ENCODE results near the gene ZMYND8.
"Not testable (repeated sequence)": the region's sequence is repeated elsewhere in the genome, so short reads cannot be mapped to it uniquely, and the experiment has no call there.

Gene ZMYND8

DNA sequence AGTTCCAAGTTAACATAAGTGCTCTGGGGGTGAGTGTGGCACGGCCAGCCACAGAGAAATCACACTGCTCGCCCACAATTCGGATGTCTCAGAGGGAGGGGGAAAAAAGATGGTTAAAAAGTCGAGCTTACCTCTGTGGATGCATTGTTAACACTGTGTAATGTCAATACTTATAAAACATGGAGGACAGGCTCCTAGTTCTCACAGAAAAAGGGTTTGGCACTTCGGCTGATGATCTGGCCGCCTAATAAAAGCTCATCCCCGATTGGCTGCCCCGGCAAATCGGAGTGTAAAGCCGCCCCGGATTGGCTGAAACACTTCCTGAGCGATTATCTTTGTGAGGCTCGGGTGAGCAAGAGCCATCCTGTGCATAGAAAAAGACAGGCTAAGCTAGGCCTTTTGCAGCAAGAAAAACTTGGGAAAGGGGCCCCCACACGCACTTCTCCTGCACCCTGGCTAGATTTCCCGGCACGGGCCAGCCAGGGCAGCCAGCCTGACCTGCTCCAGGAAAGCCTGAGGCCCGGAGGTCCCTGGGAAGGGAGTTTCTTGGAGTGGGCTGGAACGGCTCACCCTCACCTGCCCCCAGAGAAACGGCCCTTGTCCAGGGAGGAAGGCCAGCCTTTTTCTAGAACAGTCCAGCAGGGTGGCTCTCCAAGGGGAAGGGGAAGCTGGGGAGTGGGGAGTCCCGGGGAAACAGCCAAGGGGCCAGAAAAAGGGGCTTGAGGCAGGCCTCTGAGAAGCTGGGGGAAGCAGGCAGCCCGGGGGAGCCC, at the start of gene ZMYND8:
Gene ZMYND8 (minus strand): TSS at position 174 of the 770 bp plus-strand sequence. CDS start 29 bp downstream, at position 145.
- peak; percentile 100 for DNase-seq
- in situ Hi-C loops (cut with MboI; ENCODE audit: low pct_unique_long_range_greater_than_20kb, low sequenced_read_pairs): no loop called here

DNA sequence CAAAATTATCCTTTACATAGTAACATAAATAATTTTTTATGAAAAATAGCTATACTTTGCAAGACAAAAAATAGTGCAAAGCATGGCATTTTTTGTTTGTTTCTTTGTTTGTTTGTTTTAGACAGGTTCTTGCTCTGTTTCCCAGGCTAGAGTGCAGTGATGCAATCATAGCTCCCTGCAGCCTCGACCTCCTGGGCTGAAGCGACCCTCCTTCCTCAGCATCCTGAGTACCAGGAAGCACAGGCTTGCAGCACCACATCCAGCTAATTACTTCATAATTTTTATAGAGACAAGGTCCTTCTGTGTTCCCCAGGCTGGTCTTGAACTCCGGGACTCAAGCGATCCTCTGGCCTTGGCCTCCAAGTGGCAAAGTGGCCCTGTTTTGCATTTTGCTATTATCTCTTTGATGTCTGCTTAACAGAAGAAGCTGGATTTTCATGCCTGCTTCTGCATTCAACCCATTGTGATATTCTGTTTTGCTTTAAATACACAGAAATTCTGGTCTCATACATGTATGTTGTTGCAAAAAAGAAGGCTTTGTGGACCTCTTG, 49.4 kb upstream of the ZMYND8 start:
- no peak for DNase-seq
- in situ Hi-C loops (cut with MboI; ENCODE audit: low pct_unique_long_range_greater_than_20kb, low sequenced_read_pairs): no loop called here

DNA sequence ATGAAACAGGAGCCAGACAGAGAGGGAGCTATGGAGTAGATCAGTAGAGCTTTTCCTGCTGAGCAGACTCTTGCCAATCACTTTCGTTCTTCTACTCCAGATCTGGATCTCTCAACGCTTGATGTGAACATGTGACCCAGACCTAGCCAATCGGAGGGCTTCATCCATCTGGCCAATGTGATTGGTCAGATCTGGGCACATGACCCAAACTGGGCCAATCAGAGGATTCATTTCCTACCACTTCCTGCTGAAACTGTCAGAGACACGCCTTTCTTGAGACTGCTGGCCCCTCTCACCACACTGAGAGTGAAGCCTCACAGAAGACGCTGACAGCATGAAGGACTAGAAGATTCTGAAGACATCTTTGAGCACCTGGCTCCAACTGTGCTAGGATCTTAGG, 44.2 kb upstream of the ZMYND8 start:
- in situ Hi-C loops (cut with MboI; ENCODE audit: low pct_unique_long_range_greater_than_20kb, low sequenced_read_pairs): no loop called here

DNA sequence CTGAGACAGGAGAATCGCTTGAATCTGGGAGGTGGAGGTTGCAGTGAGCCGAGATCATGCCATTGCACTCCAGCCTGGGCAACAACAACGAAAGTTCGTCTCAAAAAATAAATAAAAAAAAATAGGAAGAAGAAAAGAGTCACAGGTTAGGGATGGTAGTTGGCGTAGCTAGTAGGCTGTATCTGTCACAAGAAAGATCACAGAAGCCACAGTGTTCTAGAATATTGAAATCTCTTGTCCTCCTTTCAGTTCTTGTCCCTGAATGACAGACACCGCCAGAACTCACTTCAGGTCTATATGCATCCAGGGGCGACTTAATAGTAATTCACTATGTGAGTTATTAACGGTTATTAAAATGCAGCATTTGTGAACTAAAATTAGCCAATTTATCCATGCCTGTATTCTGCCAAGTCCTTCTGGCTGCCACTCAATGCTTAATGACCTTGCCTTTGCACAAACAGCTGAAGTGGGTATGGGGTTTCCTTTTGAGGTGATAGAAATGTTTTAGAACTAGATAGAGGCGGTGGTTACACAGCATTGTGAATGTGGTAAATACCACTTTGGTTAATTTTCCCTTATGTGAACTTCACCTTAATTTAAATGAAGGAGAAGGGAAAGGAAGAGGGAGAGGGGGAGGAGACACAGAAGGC, 41.3 kb upstream of the ZMYND8 start:
- no peak for DNase-seq
- in situ Hi-C loops (cut with MboI; ENCODE audit: low pct_unique_long_range_greater_than_20kb, low sequenced_read_pairs): no loop called here

More for the DNA sequence above, 44.2 kb upstream of the ZMYND8 start:
- peak; percentile 28 for DNase-seq

DNA sequence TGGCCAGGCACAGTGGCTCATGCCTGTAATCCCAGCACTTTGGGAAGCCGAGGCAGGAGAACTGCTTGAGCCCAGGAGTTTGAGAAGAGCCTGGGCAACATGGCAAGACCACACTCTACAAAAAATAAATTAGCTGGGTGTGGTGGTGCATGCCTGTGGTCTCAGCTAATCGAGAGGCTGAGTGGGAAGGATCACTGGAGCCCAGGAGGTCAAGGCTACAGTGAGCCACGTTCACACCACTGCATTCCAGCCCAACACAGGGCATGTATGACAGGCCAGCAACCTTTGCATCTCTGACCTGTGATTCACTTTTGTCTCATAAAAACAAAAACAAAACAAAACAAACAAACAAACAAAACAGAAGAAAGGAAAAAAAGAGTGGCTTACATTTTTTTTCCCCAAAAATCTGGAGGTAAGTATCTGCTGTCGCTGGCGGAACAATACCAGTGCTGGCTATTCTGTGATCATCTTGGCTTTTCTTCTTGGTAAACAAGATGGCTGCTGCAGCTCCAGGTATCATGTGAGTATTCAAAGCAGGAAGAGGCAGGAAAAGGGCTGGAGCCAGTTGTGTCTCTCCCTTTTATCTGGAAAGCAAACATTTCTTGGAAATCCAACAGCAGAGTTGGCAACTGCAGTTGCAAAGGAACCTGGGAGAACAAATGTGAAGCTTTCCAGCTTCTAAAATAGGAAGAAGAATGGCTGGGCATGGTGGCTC, 40.4 kb upstream of the ZMYND8 start:
- no peak for DNase-seq
- in situ Hi-C loops (cut with MboI; ENCODE audit: low pct_unique_long_range_greater_than_20kb, low sequenced_read_pairs): no loop called here

DNA sequence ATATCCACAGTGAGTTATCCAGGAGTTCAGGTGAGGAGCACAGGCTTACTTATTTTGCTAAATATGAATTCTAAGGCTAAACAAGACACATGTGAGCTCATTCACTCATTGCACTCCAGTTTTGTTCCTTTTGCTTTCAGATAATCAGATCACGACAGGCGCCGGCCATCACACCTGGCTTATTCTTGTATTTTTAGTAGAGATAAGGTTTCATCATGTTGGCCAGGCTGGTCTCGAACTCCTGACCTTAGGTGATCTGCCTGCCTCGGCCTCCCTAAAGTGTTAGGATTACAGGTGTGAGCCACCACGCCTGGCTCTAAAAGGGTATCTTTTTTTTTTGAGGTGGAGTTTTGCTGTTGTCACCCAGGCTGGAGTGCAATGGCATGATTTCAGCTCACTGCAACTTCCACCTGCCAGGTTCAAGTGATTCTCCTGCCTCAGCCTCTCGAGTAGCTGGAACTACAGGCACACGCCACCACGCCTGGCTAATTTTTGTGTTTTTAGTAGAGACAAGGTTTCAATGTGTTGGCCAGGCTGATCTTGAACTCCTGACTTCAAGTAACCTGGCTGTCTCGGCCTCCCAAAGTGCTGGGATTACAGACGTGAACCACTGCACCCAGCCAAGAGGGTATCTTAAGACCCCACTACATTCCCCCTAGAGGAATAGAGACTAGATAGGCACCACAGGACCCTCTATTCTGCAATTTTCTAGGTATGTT, 37.5 kb upstream of the ZMYND8 start:
- in situ Hi-C loops (cut with MboI; ENCODE audit: low pct_unique_long_range_greater_than_20kb, low sequenced_read_pairs); DNase-seq: not testable (repeated sequence)

DNA sequence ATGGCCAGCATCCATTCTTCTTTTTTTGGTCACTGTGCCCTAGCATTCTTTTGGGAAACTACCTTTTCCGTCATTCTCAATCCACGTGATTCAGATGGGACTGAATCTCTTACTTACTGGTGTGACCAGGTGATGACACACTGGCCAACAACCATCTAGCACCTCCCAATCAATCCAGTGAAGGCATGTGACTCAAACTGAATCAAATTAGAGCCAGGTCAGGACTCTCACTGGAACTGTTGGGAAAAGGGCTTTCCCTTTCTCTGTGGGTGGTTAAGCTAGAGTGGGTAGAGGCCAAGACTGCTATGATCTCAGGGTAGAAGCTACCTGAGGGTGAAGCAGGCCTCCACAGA, 36.2 kb upstream of the ZMYND8 start:
- in situ Hi-C loops (cut with MboI; ENCODE audit: low pct_unique_long_range_greater_than_20kb, low sequenced_read_pairs): no loop called here
- no peak for DNase-seq

DNA sequence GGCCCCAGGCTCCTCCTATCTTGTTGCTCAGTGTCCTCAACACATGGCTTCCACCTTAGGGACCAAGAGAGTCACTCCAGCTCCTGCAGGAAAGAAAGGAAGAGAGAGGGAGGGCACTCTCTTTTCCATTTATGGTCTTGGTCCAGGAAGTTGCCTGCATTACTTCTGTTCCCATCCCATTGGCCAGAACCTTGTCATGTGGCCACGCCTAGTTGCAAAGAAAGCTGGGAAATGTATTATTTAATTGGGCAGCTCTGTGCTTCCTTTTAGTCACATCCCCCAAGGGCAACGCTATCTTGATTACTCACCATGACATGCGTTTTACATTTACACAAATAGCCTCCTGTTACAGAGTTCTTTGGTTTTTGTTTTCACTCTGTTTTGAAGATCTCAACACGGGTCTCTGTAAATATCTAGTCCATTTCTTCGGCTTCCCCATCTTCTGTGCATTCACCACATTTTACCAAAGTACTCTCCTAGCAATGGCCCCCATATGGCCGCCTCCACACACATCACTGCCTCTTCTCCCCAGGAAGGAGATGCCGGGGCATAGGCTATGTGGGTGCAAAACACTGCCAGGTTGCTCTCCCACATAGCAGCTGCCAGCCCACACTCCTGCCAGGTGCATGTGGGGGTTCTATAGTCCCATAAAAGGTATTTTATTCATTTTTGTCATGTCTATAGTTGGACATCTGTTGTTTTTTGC, 35.7 kb upstream of the ZMYND8 start:
- DNase-seq: peak; percentile 76
- in situ Hi-C loops (cut with MboI; ENCODE audit: low pct_unique_long_range_greater_than_20kb, low sequenced_read_pairs): no loop called here

DNA sequence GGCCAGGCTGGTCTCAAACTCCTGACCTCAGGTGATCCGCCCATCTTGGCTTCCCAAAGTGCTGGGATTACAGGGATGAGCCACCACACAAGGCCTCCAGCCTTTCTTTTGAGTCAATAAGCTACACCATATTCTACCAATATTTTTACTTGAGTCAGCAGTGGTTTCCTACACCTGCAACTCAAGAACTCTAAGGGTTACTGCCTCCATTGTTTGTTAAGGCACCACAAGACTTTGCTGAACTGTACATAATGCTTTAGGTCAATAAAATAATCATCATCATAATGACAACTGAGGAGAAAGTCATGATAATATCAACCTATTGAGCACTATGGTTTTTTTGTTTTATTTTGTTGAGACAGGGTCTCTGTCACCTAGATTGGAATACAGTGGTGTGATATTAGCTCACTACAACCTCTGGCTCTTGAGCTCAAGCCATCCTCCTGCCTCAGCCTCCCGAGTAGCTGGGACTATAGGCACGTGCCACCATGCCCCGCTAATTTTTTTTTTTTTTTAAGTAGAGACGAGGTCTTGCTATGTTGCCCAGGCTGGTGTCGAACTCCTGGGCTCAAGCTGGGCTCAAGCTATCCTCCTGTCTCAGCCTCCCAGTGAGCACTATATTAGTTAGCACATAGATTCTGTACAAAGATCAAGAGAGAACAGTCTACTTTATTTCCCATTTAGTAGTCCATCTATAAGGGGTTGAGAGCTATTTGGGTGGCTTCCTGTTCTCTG, 34.9 kb upstream of the ZMYND8 start:
- in situ Hi-C loops (cut with MboI; ENCODE audit: low pct_unique_long_range_greater_than_20kb, low sequenced_read_pairs): no loop called here
- DNase-seq: no peak

DNA sequence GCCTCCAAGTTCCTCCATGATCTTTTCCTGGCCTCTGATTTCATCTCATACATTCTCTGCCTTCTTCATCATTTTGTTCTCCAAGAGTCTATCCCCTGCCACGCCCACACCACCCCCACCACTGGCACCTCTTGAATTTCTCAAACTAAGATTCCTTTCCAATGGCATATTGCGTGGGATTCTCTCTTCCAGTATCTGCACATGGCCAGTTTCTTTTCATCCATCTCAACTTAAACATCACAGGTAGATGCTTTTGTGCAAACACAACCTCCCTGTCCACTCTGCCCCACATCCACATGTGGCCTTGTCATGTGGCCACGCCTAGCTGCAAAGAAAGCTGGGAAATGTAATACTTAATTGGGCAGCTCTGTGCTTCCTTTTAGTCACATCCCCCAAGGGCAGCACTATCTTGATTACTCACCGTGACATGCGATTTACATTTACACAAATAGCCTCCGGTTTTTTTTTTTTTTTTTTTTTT, 33.4 kb upstream of the ZMYND8 start:
- in situ Hi-C loops (cut with MboI; ENCODE audit: low pct_unique_long_range_greater_than_20kb, low sequenced_read_pairs): no loop called here
- DNase-seq: no peak

DNA sequence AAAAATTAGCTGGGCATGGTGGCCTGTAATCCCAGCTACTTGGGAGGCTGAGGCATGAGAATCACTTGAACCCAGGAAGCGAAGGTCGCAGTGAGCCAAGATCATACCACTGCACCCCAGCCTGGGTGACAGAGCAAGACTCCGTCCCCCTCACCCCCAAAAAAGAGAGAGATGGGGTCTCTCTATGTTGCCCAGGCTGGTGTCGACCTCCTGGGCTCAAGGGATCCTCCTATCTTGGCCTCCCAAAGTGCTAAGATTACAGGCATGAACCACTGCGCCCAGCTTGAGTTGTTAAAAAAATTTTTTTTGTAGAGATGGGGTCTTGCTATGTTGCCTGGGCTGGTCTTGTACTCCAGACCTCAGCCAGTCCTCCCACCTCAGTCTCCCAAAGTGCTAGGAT, 29.5 kb upstream of the ZMYND8 start:
- DNase-seq; in situ Hi-C loops (cut with MboI; ENCODE audit: low pct_unique_long_range_greater_than_20kb, low sequenced_read_pairs): not testable (repeated sequence)

DNA sequence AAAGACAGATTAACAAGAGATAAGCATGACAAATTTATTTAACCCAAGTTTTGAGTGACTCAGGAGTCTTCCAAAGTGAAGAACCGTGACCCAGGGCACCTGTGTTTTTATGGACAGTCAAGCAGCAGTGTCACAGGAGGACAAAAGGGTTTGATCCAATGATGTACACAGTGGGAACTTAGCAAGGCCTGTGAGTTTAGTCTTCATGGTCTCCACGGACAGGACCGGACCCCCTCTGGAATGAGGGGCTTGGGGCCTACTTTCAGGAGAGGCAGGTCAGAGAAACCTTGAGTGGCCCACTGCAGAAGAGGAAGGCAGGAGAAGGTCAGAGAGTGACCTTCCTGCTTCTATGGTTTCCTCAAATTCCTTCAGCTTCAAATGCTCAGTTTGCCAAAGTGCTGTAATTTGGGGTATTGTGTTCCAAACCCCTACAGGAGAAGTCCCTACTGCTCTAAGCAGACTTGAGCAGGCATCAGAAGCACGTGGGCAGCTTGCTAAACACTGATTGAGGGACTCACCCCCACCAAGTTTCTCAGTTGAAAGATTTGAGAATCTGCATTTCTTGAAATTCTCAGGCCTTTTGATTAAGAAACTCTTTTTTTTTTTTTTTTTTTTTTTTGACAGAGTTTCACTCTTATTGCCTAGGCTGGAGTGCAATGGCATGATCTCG, 26.4 kb upstream of the ZMYND8 start:
- in situ Hi-C loops (cut with MboI; ENCODE audit: low pct_unique_long_range_greater_than_20kb, low sequenced_read_pairs): no loop called here
- DNase-seq: no peak

DNA sequence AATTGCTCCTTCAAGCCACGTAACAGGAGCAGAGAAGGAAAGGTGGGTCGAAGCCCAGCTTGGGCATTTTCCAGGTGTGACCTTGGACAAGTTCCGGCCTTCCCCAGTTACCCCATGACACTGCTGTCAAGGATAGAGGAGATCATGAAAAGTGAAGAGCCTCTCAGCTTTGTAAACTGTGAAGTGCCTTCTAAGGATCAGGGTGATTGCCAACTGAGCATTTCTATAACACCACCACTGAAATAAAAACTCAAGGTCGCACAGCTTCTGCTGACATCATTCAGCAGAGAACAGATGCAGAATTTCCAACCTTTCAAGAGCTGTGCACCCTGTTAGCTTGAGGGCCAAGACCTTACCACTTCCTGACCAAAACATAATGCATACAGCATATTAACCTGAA, 24.0 kb upstream of the ZMYND8 start:
- no peak for DNase-seq

DNA sequence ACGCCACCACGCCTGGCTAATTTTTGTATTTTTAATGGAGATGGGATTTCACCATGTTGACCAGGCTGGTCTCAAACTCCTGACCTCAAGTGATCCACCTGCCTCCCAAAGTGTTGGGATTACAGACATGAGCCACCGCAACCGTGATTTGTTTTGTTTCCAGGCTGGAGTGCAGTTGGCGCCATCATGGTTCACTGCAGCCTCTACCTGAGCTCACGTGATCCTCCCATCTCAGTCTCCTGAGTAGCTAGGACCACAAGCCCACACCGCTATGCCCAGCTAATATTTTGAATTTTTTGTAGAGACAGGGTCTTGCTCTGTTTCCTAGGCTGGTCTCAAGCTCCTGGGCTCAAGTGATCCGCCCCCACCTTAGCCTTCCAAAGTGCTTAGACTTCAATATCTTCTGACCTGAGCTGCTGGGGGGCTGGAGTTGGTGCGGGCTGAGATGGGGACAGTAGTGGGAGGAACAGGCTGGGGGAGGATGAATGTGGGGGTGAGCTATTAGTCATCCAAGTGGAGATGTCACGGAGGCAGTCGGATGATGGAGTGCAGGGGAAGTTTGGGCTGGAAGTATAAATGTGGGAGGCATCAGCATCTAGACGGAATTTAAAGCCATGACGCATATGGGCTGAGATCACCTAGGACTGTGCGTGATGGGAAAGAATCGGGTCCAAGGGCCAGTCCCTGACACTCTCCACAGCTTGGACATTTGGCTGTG, 23.1 kb upstream of the ZMYND8 start:
- in situ Hi-C loops (cut with MboI; ENCODE audit: low pct_unique_long_range_greater_than_20kb, low sequenced_read_pairs): no loop called here
- no peak for DNase-seq

More for the DNA sequence above, 24.0 kb upstream of the ZMYND8 start:
- in situ Hi-C loops (cut with MboI; ENCODE audit: low pct_unique_long_range_greater_than_20kb, low sequenced_read_pairs): no loop called here

DNA sequence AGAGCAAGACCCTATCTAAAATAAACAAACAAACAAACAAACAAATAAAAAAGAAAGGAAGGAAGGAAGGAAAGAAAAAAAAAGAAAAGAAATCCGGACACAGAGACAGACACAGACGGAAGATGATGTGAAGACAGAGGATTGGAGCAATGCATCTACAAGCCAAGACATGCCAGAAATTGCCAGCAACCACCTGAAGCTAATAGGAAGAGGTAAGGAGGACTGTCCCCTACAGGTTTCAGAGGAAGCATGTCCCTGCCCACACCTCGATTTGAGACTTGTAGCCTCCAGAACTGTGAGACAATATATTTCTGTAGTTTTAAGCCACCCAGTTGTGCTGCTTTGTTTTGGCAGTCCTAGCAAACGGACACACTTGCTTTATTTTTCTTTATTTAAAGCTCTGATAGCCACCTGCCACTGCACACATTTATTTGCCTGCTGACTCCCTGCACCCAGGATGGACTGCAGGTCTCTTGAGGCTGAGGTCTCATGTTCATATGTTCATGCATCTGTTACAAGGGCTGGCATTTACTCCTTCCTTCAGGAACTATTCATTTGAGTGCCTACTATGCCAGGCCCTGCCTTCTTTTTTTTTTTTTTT, 20.7 kb upstream of the ZMYND8 start:
- no peak for DNase-seq
- in situ Hi-C loops (cut with MboI; ENCODE audit: low pct_unique_long_range_greater_than_20kb, low sequenced_read_pairs): no loop called here

DNA sequence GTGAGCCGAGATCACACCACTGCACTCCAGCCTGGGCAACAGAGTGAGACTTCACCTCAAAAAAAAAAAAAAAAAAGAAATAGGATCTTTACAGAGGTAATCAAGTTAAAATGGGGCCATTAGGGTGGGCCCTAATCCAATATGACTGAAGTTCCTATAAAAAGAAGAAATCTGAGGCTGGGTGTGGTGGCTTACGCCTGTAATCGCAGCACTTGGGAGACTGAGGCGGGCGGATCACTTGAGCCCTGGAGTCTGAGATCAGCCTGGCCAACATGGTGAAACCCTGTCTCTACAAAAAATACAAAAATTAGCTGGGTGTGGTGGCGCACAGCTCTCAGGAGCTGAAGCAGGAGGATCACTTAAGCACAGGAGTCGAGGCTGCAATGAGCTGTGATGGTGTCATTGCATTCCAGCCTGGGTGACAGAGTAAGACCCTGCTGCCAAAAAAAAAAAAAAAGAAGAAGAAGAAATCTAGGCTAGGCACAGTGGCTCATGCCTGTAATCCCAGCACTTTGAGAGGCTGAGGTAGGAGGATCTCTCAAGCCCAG, 19.7 kb upstream of the ZMYND8 start:
- in situ Hi-C loops (cut with MboI; ENCODE audit: low pct_unique_long_range_greater_than_20kb, low sequenced_read_pairs); DNase-seq: not testable (repeated sequence)
